Measurements from ENCODE around the gene TRAF4. TPM values are rescaled to one million over a fixed set of nuclear protein-coding genes. Genes with fewer than 3 reads are reported as not detected.

TRAF4 gene
- total RNA-seq, 1 donor: 21.3 TPM

- TF ChIP-seq, protein P1, sequence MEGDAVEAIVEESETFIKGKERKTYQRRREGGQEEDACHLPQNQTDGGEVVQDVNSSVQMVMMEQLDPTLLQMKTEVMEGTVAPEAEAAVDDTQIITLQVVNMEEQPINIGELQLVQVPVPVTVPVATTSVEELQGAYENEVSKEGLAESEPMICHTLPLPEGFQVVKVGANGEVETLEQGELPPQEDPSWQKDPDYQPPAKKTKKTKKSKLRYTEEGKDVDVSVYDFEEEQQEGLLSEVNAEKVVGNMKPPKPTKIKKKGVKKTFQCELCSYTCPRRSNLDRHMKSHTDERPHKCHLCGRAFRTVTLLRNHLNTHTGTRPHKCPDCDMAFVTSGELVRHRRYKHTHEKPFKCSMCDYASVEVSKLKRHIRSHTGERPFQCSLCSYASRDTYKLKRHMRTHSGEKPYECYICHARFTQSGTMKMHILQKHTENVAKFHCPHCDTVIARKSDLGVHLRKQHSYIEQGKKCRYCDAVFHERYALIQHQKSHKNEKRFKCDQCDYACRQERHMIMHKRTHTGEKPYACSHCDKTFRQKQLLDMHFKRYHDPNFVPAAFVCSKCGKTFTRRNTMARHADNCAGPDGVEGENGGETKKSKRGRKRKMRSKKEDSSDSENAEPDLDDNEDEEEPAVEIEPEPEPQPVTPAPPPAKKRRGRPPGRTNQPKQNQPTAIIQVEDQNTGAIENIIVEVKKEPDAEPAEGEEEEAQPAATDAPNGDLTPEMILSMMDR (IDR thresholded peaks at IDR 0.05; ENCODE audit: insufficient read depth, low read length): no peak
- DNase-seq (ENCODE audit: low read depth): no peak
- no peak overlapping the region for H3K4me3 ChIP-seq (ENCODE audit: low read depth, low read length)
Measured at GRCh38 chr17:28747051-28747691, 3.4 kb downstream of the TRAF4 start.

DNA sequence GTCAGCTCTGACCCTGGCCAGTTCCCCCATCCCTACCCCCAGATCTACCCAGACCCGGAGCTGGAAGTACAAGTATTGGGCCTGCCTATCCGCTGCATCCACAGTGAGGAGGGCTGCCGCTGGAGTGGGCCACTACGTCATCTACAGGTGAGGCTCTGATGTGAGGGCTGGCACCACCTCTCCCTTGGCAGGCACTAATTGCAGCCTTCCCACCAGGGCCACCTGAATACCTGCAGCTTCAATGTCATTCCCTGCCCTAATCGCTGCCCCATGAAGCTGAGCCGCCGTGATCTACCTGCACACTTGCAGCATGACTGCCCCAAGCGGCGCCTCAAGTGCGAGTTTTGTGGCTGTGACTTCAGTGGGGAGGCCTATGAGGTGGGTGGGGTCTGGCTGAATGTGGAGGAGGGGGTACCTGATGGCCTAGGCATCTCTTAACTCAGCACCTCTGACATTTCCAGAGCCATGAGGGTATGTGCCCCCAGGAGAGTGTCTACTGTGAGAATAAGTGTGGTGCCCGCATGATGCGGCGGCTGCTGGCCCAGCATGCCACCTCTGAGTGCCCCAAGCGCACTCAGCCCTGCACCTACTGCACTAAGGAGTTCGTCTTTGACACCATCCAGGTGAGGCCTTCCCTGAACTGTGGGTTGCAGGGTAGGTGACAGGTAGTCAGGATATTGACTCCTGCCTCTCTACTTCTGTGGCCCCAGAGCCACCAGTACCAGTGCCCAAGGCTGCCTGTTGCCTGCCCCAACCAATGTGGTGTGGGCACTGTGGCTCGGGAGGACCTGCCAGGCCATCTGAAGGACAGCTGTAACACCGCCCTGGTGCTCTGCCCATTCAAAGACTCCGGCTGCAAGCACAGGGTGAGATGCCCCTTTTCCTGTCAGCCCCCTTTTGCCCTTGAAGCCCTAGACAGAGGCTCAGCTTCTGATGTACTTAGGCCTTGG lies 4.3 kb downstream of the TRAF4 start:
- no peak overlapping the region for H3K4me3 ChIP-seq (ENCODE audit: low read depth, low read length)
- TF ChIP-seq, protein P1 (IDR thresholded peaks at IDR 0.05; ENCODE audit: insufficient read depth, low read length): no peak
- no peak for DNase-seq (ENCODE audit: low read depth)

DNA sequence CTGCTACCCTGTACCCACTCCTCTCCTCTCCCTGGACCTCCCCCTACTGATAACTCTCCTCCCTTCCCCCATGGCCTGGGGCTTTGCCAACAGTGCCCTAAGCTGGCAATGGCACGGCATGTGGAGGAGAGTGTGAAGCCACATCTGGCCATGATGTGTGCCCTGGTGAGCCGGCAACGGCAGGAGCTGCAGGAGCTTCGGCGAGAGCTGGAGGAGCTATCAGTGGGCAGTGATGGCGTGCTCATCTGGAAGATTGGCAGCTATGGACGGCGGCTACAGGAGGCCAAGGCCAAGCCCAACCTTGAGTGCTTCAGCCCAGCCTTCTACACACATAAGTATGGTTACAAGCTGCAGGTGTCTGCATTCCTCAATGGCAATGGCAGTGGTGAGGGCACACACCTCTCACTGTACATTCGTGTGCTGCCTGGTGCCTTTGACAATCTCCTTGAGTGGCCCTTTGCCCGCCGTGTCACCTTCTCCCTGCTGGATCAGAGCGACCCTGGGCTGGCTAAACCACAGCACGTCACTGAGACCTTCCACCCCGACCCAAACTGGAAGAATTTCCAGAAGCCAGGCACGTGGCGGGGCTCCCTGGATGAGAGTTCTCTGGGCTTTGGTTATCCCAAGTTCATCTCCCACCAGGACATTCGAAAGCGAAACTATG lies 5.2 kb downstream of the TRAF4 start:
- DNase-seq (ENCODE audit: low read depth): no peak
- H3K4me3 ChIP-seq (ENCODE audit: low read depth, low read length): no peak overlapping the region
- TF ChIP-seq, protein P1 (IDR thresholded peaks at IDR 0.05; ENCODE audit: insufficient read depth, low read length): no peak

DNA sequence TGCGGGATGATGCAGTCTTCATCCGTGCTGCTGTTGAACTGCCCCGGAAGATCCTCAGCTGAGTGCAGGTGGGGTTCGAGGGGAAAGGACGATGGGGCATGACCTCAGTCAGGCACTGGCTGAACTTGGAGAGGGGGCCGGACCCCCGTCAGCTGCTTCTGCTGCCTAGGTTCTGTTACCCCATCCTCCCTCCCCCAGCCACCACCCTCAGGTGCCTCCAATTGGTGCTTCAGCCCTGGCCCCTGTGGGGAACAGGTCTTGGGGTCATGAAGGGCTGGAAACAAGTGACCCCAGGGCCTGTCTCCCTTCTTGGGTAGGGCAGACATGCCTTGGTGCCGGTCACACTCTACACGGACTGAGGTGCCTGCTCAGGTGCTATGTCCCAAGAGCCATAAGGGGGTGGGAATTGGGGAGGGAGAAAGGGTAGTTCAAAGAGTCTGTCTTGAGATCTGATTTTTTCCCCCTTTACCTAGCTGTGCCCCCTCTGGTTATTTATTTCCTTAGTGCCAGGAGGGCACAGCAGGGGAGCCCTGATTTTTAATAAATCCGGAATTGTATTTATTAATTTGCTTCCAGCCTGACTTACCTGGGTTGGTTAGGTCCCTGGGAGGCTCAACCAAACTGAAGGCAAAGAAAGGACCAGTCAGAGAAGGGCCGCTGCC lies 5.8 kb downstream of the TRAF4 start:
- H3K4me3 ChIP-seq (ENCODE audit: low read depth, low read length): no peak overlapping the region
- no peak for DNase-seq (ENCODE audit: low read depth)
- TF ChIP-seq, protein P1 (IDR thresholded peaks at IDR 0.05; ENCODE audit: insufficient read depth, low read length): no peak

DNA sequence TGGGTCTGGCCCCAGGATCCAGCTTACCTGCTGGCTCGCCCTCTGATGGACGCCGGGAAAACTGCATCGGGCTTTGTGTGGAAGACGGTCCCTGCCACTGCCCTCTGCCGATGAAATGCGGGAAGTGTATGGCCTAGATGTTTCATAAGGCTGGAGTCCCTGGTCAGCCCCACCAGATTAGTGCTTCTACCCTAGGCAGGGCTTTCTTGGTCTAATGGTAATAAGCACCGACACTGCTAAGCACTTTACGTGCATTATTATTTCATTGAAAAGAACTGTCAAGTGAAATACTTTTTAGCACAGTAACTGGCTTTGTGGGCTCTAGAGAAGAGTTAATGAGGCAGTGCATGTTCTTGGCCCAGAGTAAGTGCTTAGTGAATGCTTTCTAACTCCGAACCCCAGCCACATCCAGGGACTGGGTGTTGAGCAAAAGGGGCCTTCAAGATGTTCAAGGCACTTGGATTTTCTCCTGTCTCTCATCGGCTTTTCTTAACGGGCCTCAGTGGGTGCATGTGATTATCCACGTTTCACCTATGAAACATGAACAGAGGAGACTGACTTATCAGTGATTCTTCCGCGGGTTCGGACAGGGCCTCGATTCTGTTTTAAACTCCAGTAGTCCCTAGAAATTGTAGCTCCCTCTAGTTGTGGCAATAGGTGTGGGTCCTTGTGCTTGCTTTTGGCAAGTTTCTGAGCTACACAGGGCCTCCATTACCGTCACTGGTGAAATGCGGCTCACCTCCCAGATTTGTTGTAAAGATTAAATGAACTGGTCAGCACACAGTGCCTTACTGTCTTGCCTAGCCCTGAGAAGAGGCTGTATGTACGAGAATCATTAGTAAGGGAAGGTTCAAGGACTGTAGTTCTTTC lies 6.6 kb downstream of the TRAF4 start:
- TF ChIP-seq, protein P1 (IDR thresholded peaks at IDR 0.05; ENCODE audit: insufficient read depth, low read length): peak; percentile 100
- H3K4me3 ChIP-seq (ENCODE audit: low read depth, low read length): no peak overlapping the region
- peak; percentile 93 for DNase-seq (ENCODE audit: low read depth)

Measured in fibroblast of the aortic adventitia (primary cell).